ENCODE measurements around the gene VSIG1. TPM values are rescaled to one million over a fixed set of nuclear protein-coding genes. Genes with fewer than 3 reads are reported as not detected.

The VSIG1 gene
- total RNA-seq, 1 donor from 2014 or later: 0.29 TPM

GRCh38 chrX:108036298-108036973, 8.4 kb upstream of the VSIG1 start:
- TF ChIP-seq CTCF (IDR thresholded peaks at IDR 0.05; ENCODE audit: insufficient read depth, low read length, poor library complexity, severe bottlenecking): no peak

DNA sequence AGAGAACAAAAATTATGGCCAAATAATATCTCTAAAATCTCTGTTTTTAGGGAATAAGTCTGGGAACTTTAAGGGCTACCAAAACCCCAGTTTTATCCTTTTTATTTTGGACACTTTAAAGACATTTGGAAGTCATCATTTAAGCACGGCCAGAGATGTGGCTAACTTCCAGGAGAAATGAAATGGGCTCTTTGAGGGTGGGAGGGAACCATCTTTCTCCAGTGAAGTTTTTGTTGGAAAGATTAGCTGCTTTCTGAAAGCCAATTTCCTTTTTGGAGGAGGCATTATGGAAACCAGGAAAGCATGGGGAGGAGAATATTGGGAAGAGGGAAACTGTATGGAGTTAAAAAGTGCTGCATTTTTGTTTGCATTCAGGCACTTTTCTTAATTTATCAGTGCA, 4.8 kb downstream of the VSIG1 start:
- no peak for TF ChIP-seq CTCF (IDR thresholded peaks at IDR 0.05; ENCODE audit: insufficient read depth, low read length, poor library complexity, severe bottlenecking)
- peaks cover 2% of the 10 kb centered on the region for H3K27me3 ChIP-seq (ENCODE audit: control insufficient read depth, insufficient read depth, low read length)
- no peak for DNase-seq (ENCODE audit: low read depth)

More at GRCh38 chrX:108036298-108036973, 8.4 kb upstream of the VSIG1 start:
- no peaks in the 10 kb centered on the region for H3K36me3 ChIP-seq (ENCODE audit: control insufficient read depth, insufficient read depth, low read length)
- no peaks in the 10 kb centered on the region for H3K27me3 ChIP-seq (ENCODE audit: control insufficient read depth, insufficient read depth, low read length)
- H3K4me3 ChIP-seq (ENCODE audit: low read depth, low read length): no peak overlapping the region
- DNase-seq (ENCODE audit: low read depth): peak; percentile 73

DNA sequence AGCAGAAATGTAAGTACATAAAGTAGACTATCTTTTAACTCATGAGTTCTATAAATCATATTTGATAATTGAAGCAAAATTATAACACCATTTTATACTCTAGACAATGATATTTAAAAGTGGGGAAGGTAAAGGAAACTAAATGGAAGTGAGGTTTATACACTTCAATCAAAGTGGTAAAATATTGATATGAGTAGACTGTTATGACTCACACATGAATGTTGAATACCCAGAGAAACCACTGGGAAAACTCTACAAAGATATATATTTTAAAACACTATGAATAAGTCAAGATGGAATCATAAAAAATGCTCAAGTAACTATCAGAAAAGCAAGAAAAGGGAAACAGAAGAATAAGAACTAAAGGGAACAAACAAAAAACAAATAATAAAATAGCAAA, 8.4 kb downstream of the VSIG1 start:
- DNase-seq (ENCODE audit: low read depth): no peak
- no peak overlapping the region for H3K4me3 ChIP-seq (ENCODE audit: low read depth, low read length)
- no peaks in the 10 kb centered on the region for H3K36me3 ChIP-seq (ENCODE audit: control insufficient read depth, insufficient read depth, low read length)
- TF ChIP-seq CTCF (IDR thresholded peaks at IDR 0.05; ENCODE audit: insufficient read depth, low read length, poor library complexity, severe bottlenecking): no peak
- peaks cover 2% of the 10 kb centered on the region for H3K27me3 ChIP-seq (ENCODE audit: control insufficient read depth, insufficient read depth, low read length)

More for the DNA sequence above, 4.8 kb downstream of the VSIG1 start:
- no peaks in the 10 kb centered on the region for H3K36me3 ChIP-seq (ENCODE audit: control insufficient read depth, insufficient read depth, low read length)
- no peak overlapping the region for H3K4me3 ChIP-seq (ENCODE audit: low read depth, low read length)

GRCh38 chrX:108055546-108055945, 10.7 kb downstream of the VSIG1 start:
- Histone ChIP-seq H3K4me3 (ENCODE audit: low read depth, low read length) (no peak overlapping the region), H3K27me3 (ENCODE audit: control insufficient read depth, insufficient read depth, low read length) (peaks cover 5% of the 10 kb centered on the region), H3K36me3 (ENCODE audit: control insufficient read depth, insufficient read depth, low read length) (no peaks in the 10 kb centered on the region)
- no peak for TF ChIP-seq CTCF (IDR thresholded peaks at IDR 0.05; ENCODE audit: insufficient read depth, low read length, poor library complexity, severe bottlenecking)
- DNase-seq (ENCODE audit: low read depth): no peak

GRCh38 chrX:108059801-108060200, 14.9 kb downstream of the VSIG1 start:
- H3K36me3 ChIP-seq (ENCODE audit: control insufficient read depth, insufficient read depth, low read length): no peaks in the 10 kb centered on the region
- no peak for TF ChIP-seq CTCF (IDR thresholded peaks at IDR 0.05; ENCODE audit: insufficient read depth, low read length, poor library complexity, severe bottlenecking)
- no peak for DNase-seq (ENCODE audit: low read depth)
- no peak overlapping the region for H3K4me3 ChIP-seq (ENCODE audit: low read depth, low read length)
- peaks cover 6% of the 10 kb centered on the region for H3K27me3 ChIP-seq (ENCODE audit: control insufficient read depth, insufficient read depth, low read length)

DNA sequence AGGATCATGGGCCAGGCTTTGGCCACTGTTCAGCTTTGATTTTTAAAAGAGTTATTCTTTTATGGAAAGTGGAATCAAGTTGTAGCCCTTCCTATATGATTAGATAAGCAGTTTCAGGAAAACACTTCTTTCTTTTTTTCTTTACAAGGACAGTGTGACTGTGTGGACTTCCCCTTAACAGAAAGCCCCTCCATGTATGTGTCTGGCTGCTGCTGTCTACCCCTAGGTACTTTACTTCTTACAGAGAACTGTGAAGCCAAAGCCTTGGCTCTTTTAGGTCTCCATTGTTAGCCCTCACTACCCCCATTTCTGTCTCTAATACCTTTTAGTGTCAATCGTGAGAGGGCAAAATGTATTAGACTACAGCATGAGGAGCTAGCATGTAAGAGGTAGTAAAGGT, 19.1 kb downstream of the VSIG1 start:
- no peak for TF ChIP-seq CTCF (IDR thresholded peaks at IDR 0.05; ENCODE audit: insufficient read depth, low read length, poor library complexity, severe bottlenecking)
- Histone ChIP-seq H3K36me3 (ENCODE audit: control insufficient read depth, insufficient read depth, low read length) (no peaks in the 10 kb centered on the region), H3K4me3 (ENCODE audit: low read depth, low read length) (no peak overlapping the region), H3K27me3 (ENCODE audit: control insufficient read depth, insufficient read depth, low read length) (peaks cover 8% of the 10 kb centered on the region)
- no peak for DNase-seq (ENCODE audit: low read depth)
